Kidney (tissue), 22 donors: ENCODE data around the gene EIF4G3. TPM values are rescaled to one million over a fixed set of nuclear protein-coding genes. Genes with fewer than 3 reads are reported as not detected.

Experiments used
- DNase-seq, 5 donors: peaks; one replicate each; pipeline ENCODE4 v3.0.0-alpha.2; 2013 to 2020
- FAIRE-seq: peaks from 2 replicates; lab custom pipeline; 2012; peaks lifted over from hg19 to GRCh38; lab: Jason Lieb, UNC
- H3K27ac ChIP-seq, 2 donors: one replicate each; pipeline ENCODE4 v1.7.0; 2013; ENCODE audit warnings: low read depth in 2 of 2, low read length in 2 of 2, inconsistent platforms in 1 of 2
- H3K27me3 ChIP-seq: one replicate; pipeline ENCODE4 v1.7.1; 2013; ENCODE audit warnings: low read length, inconsistent platforms; ENCODE audit not compliant: control insufficient read depth, insufficient read depth
- H3K36me3 ChIP-seq, 3 donors: one replicate each; pipeline versions ENCODE4 v1.7.0 to v1.7.1; 2013; ENCODE audit warnings: low read length in 3 of 3, control low read depth in 1 of 3, inconsistent platforms in 1 of 3; ENCODE audit not compliant: insufficient read depth in 3 of 3, control insufficient read depth in 2 of 3
- H3K4me1 ChIP-seq, 3 donors: one replicate each; pipeline versions ENCODE4 v1.7.0 to v1.7.1; 2013; ENCODE audit warnings: low read length in 3 of 3, inconsistent platforms in 1 of 3, low read depth in 1 of 3; ENCODE audit not compliant: control insufficient read depth in 2 of 3, insufficient read depth in 2 of 3
- H3K4me3 ChIP-seq, 3 donors: one replicate each; pipeline versions ENCODE4 v1.7.0 to v1.8.1; 2013; ENCODE audit warnings: low read length in 3 of 3, control low read depth in 1 of 3, inconsistent platforms in 1 of 3
- H3K9ac ChIP-seq, 3 donors: one replicate each; pipeline versions ENCODE4 v1.7.0 to v1.7.1; 2013; ENCODE audit warnings: low read length in 3 of 3, control low read depth in 1 of 3, inconsistent platforms in 1 of 3
- H3K9me3 ChIP-seq, 3 donors: one replicate each; pipeline versions ENCODE4 v1.7.0 to v1.7.1; 2013; ENCODE audit warnings: low read length in 3 of 3, control low read depth in 1 of 3, inconsistent platforms in 1 of 3; ENCODE audit not compliant: control insufficient read depth in 2 of 3, insufficient read depth in 1 of 3
- intact Hi-C: fragments of 100-400 bp; cut with DNase I; formaldehyde crosslinking; loops from one replicate; pipeline ENCODE4 v1.11.1; 2022
- long read RNA-seq, 10 donors: library from polyadenylated mRNA in 1 of 10; unstranded in 1 of 10; transcript quantifications; one replicate each; pipeline ENCODE4 v2.0.0 and lab custom pipeline, GENCODE V29; 2021 to 2026
- polyA plus RNA-seq: library from polyadenylated mRNA; stranded (reverse); fragments of 350-450 nt; fragmentation: Illumina TruSeq; extraction: RNeasy Lipid Tissue Mini Kit (QIAGEN cat#74804); gene quantifications from one replicate; pipeline ENCODE4 v1.2.3, GENCODE V29; 2014; ENCODE audit warnings: low read depth, low replicate concordance; ENCODE audit not compliant: insufficient read depth
- total RNA-seq: library from RNA; stranded (reverse); fragmentation: NEBNext Ultra II Directional; extraction: Animal tissue kit (Norgen Biotek cat#: 25700); gene quantifications from one replicate; pipeline ENCODE4 v1.2.1, GENCODE V29; 2021
- TF ChIP-seq, protein P1 (sequence below): IDR thresholded peaks from 3 replicates; pipeline ENCODE4 v1.5.1; 2012; ENCODE audit warnings: mild to moderate bottlenecking, moderate library complexity, borderline replicate concordance; ENCODE audit not compliant: insufficient read depth; ENCODE audit errors: extremely low read depth
- donor health status: control.
- donor health status: control.
- donor health status: control.
- donor health status: control.
- donor health status: control.
- donor health status: DM: yes; HTN: yes; CAD: no.
- donor health status: Normal renal cell carcinoma (clear cell type).

Gene EIF4G3, protein sequence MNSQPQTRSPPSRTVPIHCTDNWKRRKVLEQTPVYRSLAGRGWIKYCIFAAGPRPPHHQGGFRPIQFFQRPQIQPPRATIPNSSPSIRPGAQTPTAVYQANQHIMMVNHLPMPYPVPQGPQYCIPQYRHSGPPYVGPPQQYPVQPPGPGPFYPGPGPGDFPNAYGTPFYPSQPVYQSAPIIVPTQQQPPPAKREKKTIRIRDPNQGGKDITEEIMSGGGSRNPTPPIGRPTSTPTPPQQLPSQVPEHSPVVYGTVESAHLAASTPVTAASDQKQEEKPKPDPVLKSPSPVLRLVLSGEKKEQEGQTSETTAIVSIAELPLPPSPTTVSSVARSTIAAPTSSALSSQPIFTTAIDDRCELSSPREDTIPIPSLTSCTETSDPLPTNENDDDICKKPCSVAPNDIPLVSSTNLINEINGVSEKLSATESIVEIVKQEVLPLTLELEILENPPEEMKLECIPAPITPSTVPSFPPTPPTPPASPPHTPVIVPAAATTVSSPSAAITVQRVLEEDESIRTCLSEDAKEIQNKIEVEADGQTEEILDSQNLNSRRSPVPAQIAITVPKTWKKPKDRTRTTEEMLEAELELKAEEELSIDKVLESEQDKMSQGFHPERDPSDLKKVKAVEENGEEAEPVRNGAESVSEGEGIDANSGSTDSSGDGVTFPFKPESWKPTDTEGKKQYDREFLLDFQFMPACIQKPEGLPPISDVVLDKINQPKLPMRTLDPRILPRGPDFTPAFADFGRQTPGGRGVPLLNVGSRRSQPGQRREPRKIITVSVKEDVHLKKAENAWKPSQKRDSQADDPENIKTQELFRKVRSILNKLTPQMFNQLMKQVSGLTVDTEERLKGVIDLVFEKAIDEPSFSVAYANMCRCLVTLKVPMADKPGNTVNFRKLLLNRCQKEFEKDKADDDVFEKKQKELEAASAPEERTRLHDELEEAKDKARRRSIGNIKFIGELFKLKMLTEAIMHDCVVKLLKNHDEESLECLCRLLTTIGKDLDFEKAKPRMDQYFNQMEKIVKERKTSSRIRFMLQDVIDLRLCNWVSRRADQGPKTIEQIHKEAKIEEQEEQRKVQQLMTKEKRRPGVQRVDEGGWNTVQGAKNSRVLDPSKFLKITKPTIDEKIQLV (N-terminal part only)
- total RNA-seq (61.6 TPM), polyA plus RNA-seq (14.8 TPM)
- long read RNA-seq, donor 1 = 0 reads
- long read RNA-seq, donor 2, partial matches to known transcripts = 7 of 10 reads
- long read RNA-seq, donor 2, other reads (novel, unspliced or antisense) = 0 of 10 reads
- long read RNA-seq, donor 3, partial matches to known transcripts = 12 of 13 reads
- long read RNA-seq, donor 3, other reads (novel, unspliced or antisense) = 0 of 13 reads
- long read RNA-seq, donor 4, partial matches to known transcripts = 13 of 13 reads
- long read RNA-seq, donor 4, other reads (novel, unspliced or antisense) = 0 of 13 reads
- long read RNA-seq, donor 5 = 0 reads
- long read RNA-seq, donor 6 = 0 reads
- long read RNA-seq, donor 7, partial matches to known transcripts = 7 of 20 reads
- long read RNA-seq, donor 7, other reads (novel, unspliced or antisense) = 12 of 20 reads
- long read RNA-seq, donor 8, partial matches to known transcripts = 5 of 7 reads
- long read RNA-seq, donor 8, other reads (novel, unspliced or antisense) = 0 of 7 reads
- long read RNA-seq, donor 9 = 0 reads
- long read RNA-seq, donor 10 = 0 reads

DNA sequence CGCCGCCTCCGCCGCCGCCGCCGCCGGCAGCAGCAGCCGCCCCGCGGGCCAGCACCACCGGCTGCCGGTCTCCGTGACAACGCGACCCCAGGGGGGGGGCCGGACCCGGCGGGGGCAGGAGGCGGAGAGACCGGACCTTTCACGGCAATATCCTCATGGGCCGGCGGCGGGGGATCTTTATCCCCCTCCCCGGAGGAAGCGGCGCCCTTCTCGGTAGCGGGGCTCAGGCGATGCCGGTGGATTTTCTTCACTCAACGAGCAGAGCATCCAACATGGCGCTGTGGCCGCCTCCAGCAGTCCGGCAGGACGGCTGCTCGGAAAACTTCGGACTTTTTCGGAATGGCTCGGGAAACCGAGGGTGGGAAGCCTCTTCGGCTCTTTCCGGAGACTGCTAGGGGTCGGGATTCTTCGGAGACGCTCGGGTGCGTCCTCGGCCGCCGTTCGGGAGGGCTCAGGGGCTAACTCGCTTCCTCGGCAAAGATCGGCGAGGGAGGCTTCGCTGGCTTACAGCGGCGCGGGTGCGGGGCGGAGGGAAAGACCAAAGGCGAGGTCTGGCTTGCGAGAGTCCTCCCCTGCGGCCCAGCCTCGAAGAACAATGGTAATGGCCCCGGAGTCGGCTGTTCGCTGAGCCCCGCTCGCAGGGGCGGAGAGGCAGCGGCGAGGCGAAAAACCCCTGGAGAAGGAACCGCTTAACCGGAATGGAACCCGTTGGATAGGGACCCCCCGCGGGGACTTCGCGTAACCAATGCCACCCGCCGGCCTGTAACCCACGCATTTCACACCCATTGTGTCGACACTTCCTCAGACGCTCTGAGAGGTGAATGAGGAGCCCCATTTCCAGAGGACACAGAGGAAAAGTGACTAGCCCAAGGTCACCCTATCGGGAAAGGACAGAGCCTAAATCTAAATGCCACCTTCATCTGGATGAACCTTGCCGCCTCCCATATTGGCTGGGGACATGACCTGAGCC lies at the start of gene EIF4G3:
TSS of gene EIF4G3 (minus strand) at position 312 of the 970 bp plus-strand sequence. CDS start 174,155 bp downstream, outside the sequence.
- Histone ChIP-seq H3K4me3 (peak within 1 kb of the TSS; percentile 71 to 86 (median 78)), H3K27me3 (no peaks in the 10 kb centered on the region), H3K9ac (peak within 1 kb of the TSS; percentile 58 to 89 (median 88)), H3K27ac (peak within 1 kb of the TSS; percentile 78 to 79), H3K9me3 (no peaks in the 10 kb centered on the region), H3K4me1 (peaks cover 4 to 6% (median 5%) of the 10 kb centered on the region in 3 donors), H3K36me3 (no peaks in the 10 kb centered on the region)
- intact Hi-C loops = no loop called here
- FAIRE-seq (peak; percentile 95), DNase-seq (peak; percentile 99 to 100 (median 99))
- TF ChIP-seq, protein P1, sequence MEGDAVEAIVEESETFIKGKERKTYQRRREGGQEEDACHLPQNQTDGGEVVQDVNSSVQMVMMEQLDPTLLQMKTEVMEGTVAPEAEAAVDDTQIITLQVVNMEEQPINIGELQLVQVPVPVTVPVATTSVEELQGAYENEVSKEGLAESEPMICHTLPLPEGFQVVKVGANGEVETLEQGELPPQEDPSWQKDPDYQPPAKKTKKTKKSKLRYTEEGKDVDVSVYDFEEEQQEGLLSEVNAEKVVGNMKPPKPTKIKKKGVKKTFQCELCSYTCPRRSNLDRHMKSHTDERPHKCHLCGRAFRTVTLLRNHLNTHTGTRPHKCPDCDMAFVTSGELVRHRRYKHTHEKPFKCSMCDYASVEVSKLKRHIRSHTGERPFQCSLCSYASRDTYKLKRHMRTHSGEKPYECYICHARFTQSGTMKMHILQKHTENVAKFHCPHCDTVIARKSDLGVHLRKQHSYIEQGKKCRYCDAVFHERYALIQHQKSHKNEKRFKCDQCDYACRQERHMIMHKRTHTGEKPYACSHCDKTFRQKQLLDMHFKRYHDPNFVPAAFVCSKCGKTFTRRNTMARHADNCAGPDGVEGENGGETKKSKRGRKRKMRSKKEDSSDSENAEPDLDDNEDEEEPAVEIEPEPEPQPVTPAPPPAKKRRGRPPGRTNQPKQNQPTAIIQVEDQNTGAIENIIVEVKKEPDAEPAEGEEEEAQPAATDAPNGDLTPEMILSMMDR = no peak

DNA sequence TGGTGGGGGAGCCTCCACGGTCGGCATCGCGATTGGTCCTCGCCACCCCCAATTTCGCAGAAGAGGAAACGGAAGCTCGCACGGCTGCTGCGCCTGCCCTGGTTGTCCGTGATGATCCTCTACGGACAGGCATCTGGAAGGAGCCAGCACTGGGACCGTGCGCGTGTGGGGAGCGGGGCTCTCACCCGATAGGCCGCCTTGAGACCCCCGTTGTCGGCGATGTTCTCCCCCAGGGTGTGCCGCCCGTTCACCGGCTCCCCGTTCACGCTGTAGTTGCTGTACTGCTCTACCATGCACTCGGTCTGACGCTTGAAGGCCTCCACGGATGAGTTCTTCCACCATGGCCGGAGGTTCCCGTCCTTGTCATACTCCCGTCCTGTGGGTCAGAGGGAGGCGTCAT lies 48.4 kb upstream of the EIF4G3 start:
- no peaks in the 10 kb centered on the region for H3K27me3 ChIP-seq
- no peak for FAIRE-seq
- H3K4me3 ChIP-seq = no peak overlapping the region
- no peak overlapping the region for H3K27ac ChIP-seq
- H3K36me3 ChIP-seq = peaks cover 0 to 15% (median 7%) of the 10 kb centered on the region in 3 donors
- H3K9me3 ChIP-seq = no peaks in the 10 kb centered on the region
- no peaks in the 10 kb centered on the region for H3K4me1 ChIP-seq
- H3K9ac ChIP-seq = no peak overlapping the region
- DNase-seq = peak in 1 of 5 donors; percentile 72
- intact Hi-C loops = no loop called here
- TF ChIP-seq, protein P1 = no peak
